NCI-H2107 treated with DMSO at 0.1 percent for 48 hours (cell line): ENCODE data around the gene BUD13.
"Not testable (repeated sequence)": the region's sequence is repeated elsewhere in the genome, so short reads cannot be mapped to it uniquely, and the experiment has no call there.

Experiments used
- DNase-seq: peaks from one replicate; lab custom pipeline; 2025; ENCODE audit not compliant: unreplicated experiment; lab: John Stamatoyannopoulos, UW

BUD13 gene, protein sequence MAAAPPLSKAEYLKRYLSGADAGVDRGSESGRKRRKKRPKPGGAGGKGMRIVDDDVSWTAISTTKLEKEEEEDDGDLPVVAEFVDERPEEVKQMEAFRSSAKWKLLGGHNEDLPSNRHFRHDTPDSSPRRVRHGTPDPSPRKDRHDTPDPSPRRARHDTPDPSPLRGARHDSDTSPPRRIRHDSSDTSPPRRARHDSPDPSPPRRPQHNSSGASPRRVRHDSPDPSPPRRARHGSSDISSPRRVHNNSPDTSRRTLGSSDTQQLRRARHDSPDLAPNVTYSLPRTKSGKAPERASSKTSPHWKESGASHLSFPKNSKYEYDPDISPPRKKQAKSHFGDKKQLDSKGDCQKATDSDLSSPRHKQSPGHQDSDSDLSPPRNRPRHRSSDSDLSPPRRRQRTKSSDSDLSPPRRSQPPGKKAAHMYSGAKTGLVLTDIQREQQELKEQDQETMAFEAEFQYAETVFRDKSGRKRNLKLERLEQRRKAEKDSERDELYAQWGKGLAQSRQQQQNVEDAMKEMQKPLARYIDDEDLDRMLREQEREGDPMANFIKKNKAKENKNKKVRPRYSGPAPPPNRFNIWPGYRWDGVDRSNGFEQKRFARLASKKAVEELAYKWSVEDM

DNA sequence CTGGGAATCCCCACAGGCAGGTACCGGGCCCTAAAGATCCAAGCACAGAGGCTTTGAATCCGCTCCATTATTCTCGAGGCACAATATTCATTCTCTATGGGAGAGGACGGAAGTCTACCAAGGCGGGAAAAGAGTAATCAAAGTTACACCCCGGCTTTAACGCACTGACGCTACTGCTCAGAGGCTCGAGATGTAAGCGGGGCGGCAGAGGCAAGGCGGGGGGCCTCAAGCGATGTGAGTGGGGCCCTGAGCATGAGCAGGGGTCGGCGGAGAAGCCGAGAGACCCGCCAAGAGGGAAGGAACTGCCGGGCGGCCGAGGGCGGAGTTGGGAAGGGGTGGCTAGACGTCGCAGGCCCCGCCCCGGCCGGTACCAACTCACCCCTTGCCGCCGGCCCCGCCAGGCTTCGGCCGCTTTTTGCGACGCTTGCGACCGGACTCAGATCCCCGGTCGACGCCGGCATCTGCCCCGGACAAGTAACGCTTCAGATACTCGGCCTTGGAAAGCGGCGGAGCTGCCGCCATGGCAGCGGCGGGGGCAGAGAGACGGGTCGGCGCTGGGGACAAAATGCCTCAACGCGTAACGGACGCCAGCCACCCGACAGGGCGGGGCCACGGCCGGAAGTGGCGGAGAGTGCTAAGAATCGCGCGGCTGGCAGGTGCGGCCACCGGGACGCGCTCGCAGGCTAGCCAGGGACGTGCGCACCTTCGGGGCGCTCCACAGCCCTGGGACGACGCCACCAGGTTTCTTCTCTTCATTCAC lies at the start of gene BUD13:
Gene BUD13 (minus strand): TSS at position 545 of the 760 bp plus-strand sequence. CDS start 23 bp downstream, at position 522.
- DNase-seq, result peak; percentile 46

GRCh38 chr11:116822575-116822974 lies 49.8 kb upstream of the BUD13 start:
- no peak for DNase-seq

DNA sequence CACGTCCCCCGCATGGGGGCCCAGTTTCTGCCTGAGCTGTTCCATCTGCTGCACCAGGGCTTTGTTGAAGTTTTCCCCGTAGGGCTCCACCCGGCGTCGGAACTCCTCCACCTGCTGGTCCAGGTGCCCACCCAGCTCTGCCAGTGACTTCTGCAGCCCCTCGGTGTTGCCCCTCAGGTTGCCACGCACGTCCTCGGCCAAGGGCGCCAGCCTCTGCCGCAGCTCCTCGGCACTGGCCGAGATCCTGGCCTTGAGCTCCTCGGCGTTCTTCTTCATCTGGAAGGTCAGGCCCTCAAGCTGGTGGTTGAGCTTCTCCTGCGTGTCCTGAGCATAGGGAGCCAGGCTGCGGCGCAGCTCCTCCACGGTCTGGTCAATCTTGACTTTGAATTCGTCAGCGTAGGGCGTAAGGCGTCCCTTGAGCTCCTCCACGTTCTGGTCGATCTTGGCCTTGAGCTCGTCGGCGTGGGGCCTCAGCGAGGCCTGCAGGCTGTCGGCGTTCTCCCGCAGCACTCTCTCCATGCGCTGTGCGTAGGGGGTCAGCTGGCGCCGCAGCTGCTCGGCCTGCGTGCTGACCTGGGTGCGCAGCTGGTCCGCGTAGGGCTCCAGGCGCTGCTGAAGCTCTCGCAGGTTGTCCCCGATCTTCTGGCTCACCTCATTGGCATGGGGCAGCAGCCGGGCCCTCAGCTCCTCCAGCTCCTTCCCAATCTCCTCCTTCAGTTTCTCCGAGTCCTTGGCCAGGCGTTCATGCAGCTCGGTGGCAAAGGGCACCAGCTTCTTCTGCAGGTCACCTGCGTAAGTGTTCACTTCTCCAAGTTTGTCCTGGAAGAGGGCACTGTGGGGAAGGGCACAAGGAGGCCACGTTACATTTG lies 48.5 kb upstream of the BUD13 start:
- DNase-seq, result no peak

DNA sequence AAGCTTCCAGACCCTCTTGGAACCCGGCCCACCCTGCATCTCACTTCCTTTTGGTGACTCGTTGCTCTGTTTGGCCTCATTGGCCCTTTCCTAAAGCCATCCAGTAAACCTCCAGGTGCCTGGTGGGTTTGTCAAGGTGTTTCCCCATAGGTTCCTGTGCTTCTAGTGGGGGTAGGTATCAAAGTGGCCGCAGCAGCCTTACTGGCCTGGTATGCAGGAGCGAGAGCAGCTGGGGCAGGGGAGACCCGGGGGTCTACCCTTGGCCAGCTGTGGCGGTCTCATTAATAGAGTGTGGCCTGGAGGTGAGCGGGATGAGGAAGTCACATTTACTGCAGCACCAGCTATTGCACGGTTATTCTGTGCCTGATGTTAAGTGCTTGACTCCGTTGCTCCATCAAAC lies 46.3 kb upstream of the BUD13 start:
- DNase-seq, result no peak

DNA sequence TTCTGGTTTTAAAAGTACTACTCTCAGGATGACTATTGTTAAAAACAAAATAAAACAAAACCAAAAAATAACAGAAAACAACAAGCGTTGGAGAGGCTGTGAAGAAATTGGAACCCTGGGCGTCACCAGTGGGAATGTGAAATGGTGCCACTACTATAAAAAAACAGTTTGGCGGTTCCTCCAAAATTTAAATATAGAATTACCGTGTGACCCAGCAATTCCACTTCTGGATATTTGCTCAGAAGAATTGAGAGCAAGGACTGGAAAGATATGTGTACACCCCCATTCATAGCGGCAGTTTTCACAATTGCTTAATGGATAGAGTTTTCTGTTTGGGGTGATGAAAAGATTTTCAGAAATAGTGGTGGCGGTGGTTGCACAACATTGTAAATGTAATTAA lies 41.7 kb upstream of the BUD13 start:
- no peak for DNase-seq

- no peak for DNase-seq
These were observed 41.1 kb upstream of the BUD13 start for GRCh38 chr11:116813781-116814471.

- no peak for DNase-seq
These were observed 40.4 kb upstream of the BUD13 start for GRCh38 chr11:116813170-116813569.

GRCh38 chr11:116812109-116812508 lies 39.3 kb upstream of the BUD13 start:
- DNase-seq, result no peak

DNA sequence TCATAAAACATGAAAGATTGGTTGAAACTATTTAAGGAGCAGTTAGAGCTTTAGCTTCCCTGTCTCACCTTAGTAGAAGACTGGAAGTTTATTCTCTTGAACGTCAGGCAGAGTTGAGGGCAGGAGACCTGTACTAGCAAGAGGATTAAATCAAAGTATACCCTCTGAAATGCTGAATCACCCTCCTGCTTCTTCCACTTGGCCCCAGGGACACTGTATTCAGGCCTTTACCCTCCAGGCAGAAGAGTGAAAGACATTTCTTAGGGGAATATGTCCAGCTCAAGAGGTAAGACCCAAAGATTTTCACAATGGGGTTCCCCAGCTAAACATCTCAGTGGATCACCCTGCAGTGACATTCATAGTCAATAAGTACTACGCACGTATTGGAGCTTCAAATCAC lies 38.4 kb upstream of the BUD13 start:
- no peak for DNase-seq

- no peak for DNase-seq
These were observed 35.7 kb upstream of the BUD13 start for GRCh38 chr11:116808262-116809175.

DNA sequence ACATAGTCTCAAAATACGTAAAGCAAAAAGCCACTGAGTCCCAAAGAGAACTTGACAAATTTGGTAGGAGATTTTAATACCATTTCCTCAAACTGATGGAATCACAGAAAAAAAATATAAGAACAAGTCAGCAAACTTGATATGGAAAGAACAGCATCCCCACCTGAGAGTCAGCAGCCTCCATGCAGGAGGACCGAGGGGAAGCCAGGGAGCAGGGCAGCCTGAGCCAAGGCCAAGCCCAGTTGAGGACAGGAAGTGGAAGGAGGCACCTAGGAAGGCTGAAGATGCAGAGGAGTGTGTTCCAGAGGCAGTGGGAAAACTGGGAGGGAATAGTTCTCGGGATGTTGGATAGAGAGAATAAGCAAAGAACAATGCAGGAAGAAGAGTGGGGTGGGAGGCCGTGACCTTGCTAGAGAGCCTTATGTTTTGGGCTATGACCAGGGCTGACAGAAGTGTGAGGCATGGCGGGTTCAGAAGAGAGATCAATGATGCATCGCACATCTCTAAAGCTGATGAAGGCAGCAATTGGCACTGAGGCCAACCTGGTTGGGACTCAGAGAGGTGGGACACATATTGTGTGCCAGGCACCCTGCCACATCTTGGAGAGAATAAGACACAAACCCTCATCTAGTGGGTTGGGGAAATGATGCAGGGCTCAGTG lies 34.9 kb upstream of the BUD13 start:
- DNase-seq, result no peak

GRCh38 chr11:116804001-116804400 lies 31.2 kb upstream of the BUD13 start:
- no peak for DNase-seq

GRCh38 chr11:116801662-116802061 lies 28.9 kb upstream of the BUD13 start:
- not testable (repeated sequence) for DNase-seq

- DNase-seq, result no peak
These were observed 27.8 kb upstream of the BUD13 start for GRCh38 chr11:116800610-116801009.

GRCh38 chr11:116798368-116798767 lies 25.6 kb upstream of the BUD13 start:
- no peak for DNase-seq

GRCh38 chr11:116797816-116798215 lies 25.0 kb upstream of the BUD13 start:
- no peak for DNase-seq

DNA sequence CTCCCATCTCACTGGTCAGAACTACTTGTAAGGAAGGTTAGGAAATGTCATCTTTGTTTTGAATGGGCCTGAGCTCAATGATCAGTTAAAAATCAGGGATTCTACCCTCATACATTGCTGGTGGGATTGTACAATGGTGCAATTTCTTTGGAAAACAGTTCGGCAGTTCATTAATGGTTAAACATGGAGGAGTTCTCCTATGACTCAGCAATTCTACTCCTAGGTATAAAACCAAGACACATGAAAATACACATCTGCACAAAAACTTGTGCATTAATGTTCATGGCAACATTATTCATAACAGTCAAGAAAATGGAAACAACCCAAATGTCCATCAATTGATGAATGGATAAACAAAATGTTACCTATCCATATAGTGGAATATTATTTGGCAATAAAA lies 23.8 kb upstream of the BUD13 start:
- DNase-seq, result no peak

DNA sequence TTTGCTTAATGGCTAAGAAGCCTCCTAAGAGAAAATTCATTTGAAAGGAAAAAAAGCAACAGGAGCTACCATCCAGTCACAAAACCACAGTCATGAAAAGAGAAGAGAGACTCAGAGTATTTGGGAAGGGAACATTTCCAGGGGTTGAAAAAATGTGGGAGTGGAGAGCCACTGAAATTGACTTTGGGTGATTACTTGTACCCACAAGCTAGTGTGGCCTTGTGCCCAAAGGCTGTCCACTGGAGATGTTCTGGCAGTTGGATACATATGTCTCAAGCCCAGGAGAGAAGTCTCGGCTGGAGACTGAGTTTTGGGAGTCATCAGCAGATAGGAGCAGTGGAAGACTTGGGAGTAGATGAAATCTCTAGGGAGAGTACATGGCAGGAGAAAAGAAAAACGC lies 22.1 kb upstream of the BUD13 start:
- DNase-seq, result no peak

GRCh38 chr11:116793772-116794097 lies 20.9 kb upstream of the BUD13 start:
- DNase-seq, result no peak
